SK-N-MC (cell line): ENCODE data around the gene AK8.
"Not testable (repeated sequence)": the region's sequence is repeated elsewhere in the genome, so short reads cannot be mapped to it uniquely, and the experiment has no call there.

Source experiments
- DNase-seq: peaks from one replicate; pipeline ENCODE4 v3.0.0-alpha.2; 2011; ENCODE audit warnings: low read depth, low spot score
- H3K27ac ChIP-seq: fragments of 200-600 bp; sonication (generic); 2 replicates; pipeline ENCODE4 v1.5.1; 2016; ENCODE audit warnings: mixed run types
- H3K36me3 ChIP-seq: fragments of 200-600 bp; sonication (generic); 2 replicates; pipeline ENCODE4 v1.6.1; 2017; ENCODE audit warnings: antibody characterized with exemption, low read length, mixed read lengths; ENCODE audit not compliant: insufficient read depth
- H3K4me3 ChIP-seq: fragments of 200-600 bp; sonication (generic); 2 replicates; pipeline ENCODE4 v1.5.1; 2016
- H3K9ac ChIP-seq: fragments of 200-600 bp; sonication (generic); 2 replicates; pipeline ENCODE4 v1.8.0; 2017; ENCODE audit warnings: mixed run types, mixed read lengths; ENCODE audit not compliant: insufficient read length
- H3K9me3 ChIP-seq: fragments of 200-600 bp; sonication (generic); 2 replicates; pipeline ENCODE4 v1.6.1; 2017; ENCODE audit warnings: low read depth, mild to moderate bottlenecking, antibody characterized with exemption, low read length, moderate library complexity, mixed read lengths
- EZH2 ChIP-seq: fragments of 200-600 bp; sonication (generic); IDR thresholded peaks from one replicate; pipeline ENCODE4 v1.6.1; 2017; ENCODE audit warnings: antibody characterized with exemption
- FOXP2 ChIP-seq: optimal IDR thresholded peaks from 2 replicates; pipeline ENCODE3; 2011; ENCODE audit warnings: mild to moderate bottlenecking, moderate library complexity; ENCODE audit not compliant: insufficient read depth; ENCODE audit errors: extremely low read length, control extremely low read depth
- POLR2AphosphoS5 ChIP-seq: IDR thresholded peaks from 2 replicates; pipeline ENCODE4 v1.6.1; 2012; ENCODE audit warnings: mild to moderate bottlenecking, low read depth, low read length, borderline replicate concordance

AK8 gene

GRCh38 chr9:132717326-132717945 is 160.6 kb downstream of the AK8 start:
- H3K27ac ChIP-seq: no peak overlapping the region
- no peaks in the 10 kb centered on the region for H3K9me3 ChIP-seq
- DNase-seq: no peak
- H3K4me3 ChIP-seq: no peak overlapping the region
- TF ChIP-seq FOXP2 (no peak), EZH2 (no peak), POLR2AphosphoS5 (no peak)
- no peaks in the 10 kb centered on the region for H3K36me3 ChIP-seq
- H3K9ac ChIP-seq: no peak overlapping the region

- Histone ChIP-seq H3K36me3 (no peaks in the 10 kb centered on the region), H3K9me3 (no peaks in the 10 kb centered on the region), H3K9ac (no peak overlapping the region), H3K4me3 (no peak overlapping the region), H3K27ac (no peak overlapping the region)
- no peak for DNase-seq
- TF ChIP-seq EZH2: no peak
- TF ChIP-seq POLR2AphosphoS5: no peak
- no peak for TF ChIP-seq FOXP2
Observed at GRCh38 chr9:132716007-132716406, 162.1 kb downstream of the AK8 start.

GRCh38 chr9:132712753-132713152 is 165.3 kb downstream of the AK8 start:
- Histone ChIP-seq H3K9ac (no peak overlapping the region), H3K27ac (no peak overlapping the region), H3K4me3 (no peak overlapping the region), H3K9me3 (no peaks in the 10 kb centered on the region), H3K36me3 (no peaks in the 10 kb centered on the region)
- TF ChIP-seq EZH2 (no peak), FOXP2 (no peak), POLR2AphosphoS5 (no peak)
- DNase-seq: no peak

- no peak overlapping the region for H3K9ac ChIP-seq
- H3K4me3 ChIP-seq: no peak overlapping the region
- no peaks in the 10 kb centered on the region for H3K36me3 ChIP-seq
- no peak for DNase-seq
- no peak overlapping the region for H3K27ac ChIP-seq
- no peak for TF ChIP-seq POLR2AphosphoS5
- no peak for TF ChIP-seq EZH2
- TF ChIP-seq FOXP2: no peak
- H3K9me3 ChIP-seq: no peaks in the 10 kb centered on the region
Observed at GRCh38 chr9:132711846-132712245, 166.2 kb downstream of the AK8 start.

- H3K36me3 ChIP-seq, H3K9me3 ChIP-seq, H3K9ac ChIP-seq, DNase-seq, H3K4me3 ChIP-seq, H3K27ac ChIP-seq: not testable (repeated sequence)
Observed at GRCh38 chr9:132711152-132711551, 166.9 kb downstream of the AK8 start.

- TF ChIP-seq EZH2: no peak
- no peak for TF ChIP-seq POLR2AphosphoS5
- no peak for TF ChIP-seq FOXP2
- Histone ChIP-seq H3K9ac (no peak overlapping the region), H3K9me3 (no peaks in the 10 kb centered on the region), H3K36me3 (no peaks in the 10 kb centered on the region), H3K27ac (no peak overlapping the region), H3K4me3 (no peak overlapping the region)
- no peak for DNase-seq
Observed at GRCh38 chr9:132710333-132710732, 167.8 kb downstream of the AK8 start.

- TF ChIP-seq POLR2AphosphoS5 (no peak), FOXP2 (no peak), EZH2 (no peak)
- Histone ChIP-seq H3K9me3 (no peaks in the 10 kb centered on the region), H3K9ac (no peak overlapping the region), H3K36me3 (no peaks in the 10 kb centered on the region), H3K27ac (no peak overlapping the region), H3K4me3 (no peak overlapping the region)
- DNase-seq: no peak
Observed at GRCh38 chr9:132708769-132709430, 169.2 kb downstream of the AK8 start.

GRCh38 chr9:132708239-132708638 is 169.8 kb downstream of the AK8 start:
- TF ChIP-seq POLR2AphosphoS5 (no peak), EZH2 (no peak), FOXP2 (no peak)
- H3K36me3 ChIP-seq: no peaks in the 10 kb centered on the region
- DNase-seq: no peak
- H3K9me3 ChIP-seq: no peaks in the 10 kb centered on the region
- H3K9ac ChIP-seq: no peak overlapping the region
- H3K4me3 ChIP-seq: no peak overlapping the region
- no peak overlapping the region for H3K27ac ChIP-seq

GRCh38 chr9:132703336-132703735 is 174.7 kb downstream of the AK8 start:
- DNase-seq: no peak
- Histone ChIP-seq H3K27ac (no peak overlapping the region), H3K4me3 (no peak overlapping the region), H3K9ac (no peak overlapping the region), H3K36me3 (no peaks in the 10 kb centered on the region), H3K9me3 (no peaks in the 10 kb centered on the region)
- TF ChIP-seq EZH2 (no peak), FOXP2 (no peak), POLR2AphosphoS5 (no peak)
